HG03521 (cell line): Measurements from ENCODE around the gene ATG5.

Experiments used
- ATAC-seq: cut with Tn5 transposase; IDR thresholded peaks from one replicate; pipeline ENCODE4 v1.9.1; 2021; ENCODE audit warnings: mild to moderate bottlenecking, moderate library complexity; ENCODE audit not compliant: unreplicated experiment

The ATG5 gene

GRCh38 chr6:106226676-106227075, 98.9 kb downstream of the ATG5 start:
- ATAC-seq, result no peak

GRCh38 chr6:106225581-106225980, 100.0 kb downstream of the ATG5 start:
- no peak for ATAC-seq

GRCh38 chr6:106223300-106223930, 102.1 kb downstream of the ATG5 start:
- ATAC-seq, result no peak

- no peak for ATAC-seq
Measured at GRCh38 chr6:106220485-106220884, 105.1 kb downstream of the ATG5 start.

- no peak for ATAC-seq
Measured at GRCh38 chr6:106216527-106216926, 109.0 kb downstream of the ATG5 start.

- ATAC-seq, result no peak
Measured at GRCh38 chr6:106215608-106216007, 110.0 kb downstream of the ATG5 start.

GRCh38 chr6:106214531-106214930, 111.0 kb downstream of the ATG5 start:
- no peak for ATAC-seq

GRCh38 chr6:106213660-106214289, 111.8 kb downstream of the ATG5 start:
- no peak for ATAC-seq

GRCh38 chr6:106212576-106212975, 113.0 kb downstream of the ATG5 start:
- ATAC-seq, result no peak

GRCh38 chr6:106206905-106207304, 118.7 kb downstream of the ATG5 start:
- no peak for ATAC-seq

- no peak for ATAC-seq
Measured at GRCh38 chr6:106204961-106205360, 120.6 kb downstream of the ATG5 start.

GRCh38 chr6:106199998-106200397, 125.6 kb downstream of the ATG5 start:
- no peak for ATAC-seq

GRCh38 chr6:106199331-106199730, 126.2 kb downstream of the ATG5 start:
- no peak for ATAC-seq

GRCh38 chr6:106197441-106197840, 128.1 kb downstream of the ATG5 start:
- ATAC-seq, result no peak

GRCh38 chr6:106194949-106195921, 130.3 kb downstream of the ATG5 start:
- ATAC-seq, result no peak

GRCh38 chr6:106192824-106193223, 132.7 kb downstream of the ATG5 start:
- ATAC-seq, result no peak

- ATAC-seq, result no peak
Measured at GRCh38 chr6:106188104-106188794, 137.3 kb downstream of the ATG5 start.

GRCh38 chr6:106187424-106187982, 138.1 kb downstream of the ATG5 start:
- ATAC-seq, result no peak

GRCh38 chr6:106186714-106187113, 138.8 kb downstream of the ATG5 start:
- ATAC-seq, result no peak

- no peak for ATAC-seq
Measured at GRCh38 chr6:106186172-106186571, 139.4 kb downstream of the ATG5 start.

GRCh38 chr6:106185615-106186014, 139.9 kb downstream of the ATG5 start:
- no peak for ATAC-seq
